ENCODE results near the gene ARMC12.

GRCh38 chr6:35747877-35748276 is 11.0 kb downstream of the ARMC12 start:
- TF ChIP-seq CTCF (conservative IDR thresholded peaks at IDR 0.05 in 1 of 2, IDR thresholded peaks at IDR 0.05 in 1 of 2; ENCODE audit: extremely low read depth in 1 of 2, insufficient read depth in 1 of 2, low read depth in 1 of 2, low read length in 2 of 2) (no peak), EZH2 (IDR thresholded peaks at IDR 0.05; ENCODE audit: borderline replicate concordance, low read length) (no peak)
